ENCODE results near the gene KCND3.

KCND3 gene

GRCh38 chr1:111952125-111952657, 37.3 kb downstream of the KCND3 start:
- H3K4me3 ChIP-seq (ENCODE audit: low read depth, low read length): no peak overlapping the region
- no peak for DNase-seq (ENCODE audit: low read depth)
- TF ChIP-seq POLR2A (IDR thresholded peaks at IDR 0.05; ENCODE audit: extremely low read depth, insufficient read length): no peak
- no peak for TF ChIP-seq CTCF (IDR thresholded peaks at IDR 0.05; ENCODE audit: low read depth, low read length)
- no peak for TF ChIP-seq MYC (IDR thresholded peaks at IDR 0.05; ENCODE audit: low read depth, low read length)
- no peak for TF ChIP-seq MAX (IDR thresholded peaks at IDR 0.05; ENCODE audit: low read depth, low read length)

GRCh38 chr1:111948209-111949171, 41.0 kb downstream of the KCND3 start:
- DNase-seq (ENCODE audit: low read depth): peak; percentile 70
- H3K4me3 ChIP-seq (ENCODE audit: low read depth, low read length): no peak overlapping the region
- TF ChIP-seq MAX (IDR thresholded peaks at IDR 0.05; ENCODE audit: low read depth, low read length): peak; percentile 48
- no peak for TF ChIP-seq CTCF (IDR thresholded peaks at IDR 0.05; ENCODE audit: low read depth, low read length)
- TF ChIP-seq POLR2A (IDR thresholded peaks at IDR 0.05; ENCODE audit: extremely low read depth, insufficient read length): no peak
- peak; percentile 51; the same call in 1 of the 2 replicates for TF ChIP-seq MYC (IDR thresholded peaks at IDR 0.05; ENCODE audit: low read depth, low read length)

- no peak overlapping the region for H3K4me3 ChIP-seq (ENCODE audit: low read depth, low read length)
- DNase-seq (ENCODE audit: low read depth): no peak
- TF ChIP-seq MYC (IDR thresholded peaks at IDR 0.05; ENCODE audit: low read depth, low read length): no peak
- no peak for TF ChIP-seq CTCF (IDR thresholded peaks at IDR 0.05; ENCODE audit: low read depth, low read length)
- TF ChIP-seq POLR2A (IDR thresholded peaks at IDR 0.05; ENCODE audit: extremely low read depth, insufficient read length): no peak
- TF ChIP-seq MAX (IDR thresholded peaks at IDR 0.05; ENCODE audit: low read depth, low read length): no peak
Measured at GRCh38 chr1:111943846-111944749, 45.4 kb downstream of the KCND3 start.

- no peak for DNase-seq (ENCODE audit: low read depth)
- no peak overlapping the region for H3K4me3 ChIP-seq (ENCODE audit: low read depth, low read length)
- no peak for TF ChIP-seq POLR2A (IDR thresholded peaks at IDR 0.05; ENCODE audit: extremely low read depth, insufficient read length)
- no peak for TF ChIP-seq CTCF (IDR thresholded peaks at IDR 0.05; ENCODE audit: low read depth, low read length)
- no peak for TF ChIP-seq MAX (IDR thresholded peaks at IDR 0.05; ENCODE audit: low read depth, low read length)
- TF ChIP-seq MYC (IDR thresholded peaks at IDR 0.05; ENCODE audit: low read depth, low read length): no peak
Measured at GRCh38 chr1:111943066-111943465, 46.4 kb downstream of the KCND3 start.

- no peak overlapping the region for H3K4me3 ChIP-seq (ENCODE audit: low read depth, low read length)
- DNase-seq (ENCODE audit: low read depth): no peak
- TF ChIP-seq CTCF (IDR thresholded peaks at IDR 0.05; ENCODE audit: low read depth, low read length) (no peak), POLR2A (IDR thresholded peaks at IDR 0.05; ENCODE audit: extremely low read depth, insufficient read length) (no peak), MAX (IDR thresholded peaks at IDR 0.05; ENCODE audit: low read depth, low read length) (no peak)
Measured at GRCh38 chr1:111938536-111938935, 50.9 kb downstream of the KCND3 start.

Data from NB4 (cell line).